Transverse colon (tissue), 4 donors: Measurements from ENCODE around the gene RPRD1A. TPM values are rescaled to one million over a fixed set of nuclear protein-coding genes. Genes with fewer than 3 reads are reported as not detected.

Experiments used
- DNase-seq: peaks from one replicate; pipeline ENCODE4 v3.0.0-alpha.2; 2019
- H3K27ac ChIP-seq, 4 donors: fragments of 200-600 bp; sonication (generic); 2 replicates each; pipeline ENCODE4 v1.5.1; 2016 to 2018; ENCODE audit warnings: inconsistent platforms in 4 of 4
- H3K27me3 ChIP-seq: fragments of 200-600 bp; sonication (generic); 2 replicates; pipeline ENCODE4 v1.5.1; 2017; ENCODE audit warnings: inconsistent platforms
- H3K36me3 ChIP-seq, 4 donors: fragments of 200-600 bp; sonication (generic); 2 replicates each; pipeline ENCODE4 v1.5.1; 2017 to 2019; ENCODE audit warnings: inconsistent platforms in 4 of 4
- H3K4me1 ChIP-seq, 4 donors: fragments of 200-600 bp; sonication (generic); 2 replicates each; pipeline ENCODE4 v1.5.1; 2017 to 2020; ENCODE audit warnings: inconsistent platforms in 4 of 4
- H3K4me3 ChIP-seq, 4 donors: fragments of 200-600 bp; sonication (generic); 1 replicate in 1 of 4; 2 replicates in 3 of 4; pipeline versions ENCODE4 v1.5.1 to v1.6.1; 2017 to 2019; ENCODE audit warnings: inconsistent platforms in 4 of 4
- H3K9me3 ChIP-seq, 2 donors: fragments of 200-600 bp; sonication (generic); 2 replicates each; pipeline ENCODE4 v1.5.1; 2017 to 2019; ENCODE audit warnings: inconsistent platforms in 2 of 2
- EP300 ChIP-seq: sonication (generic); formaldehyde crosslinking; IDR thresholded peaks from one replicate; pipeline ENCODE4 v1.6.1; 2017; ENCODE audit warnings: antibody characterized with exemption, low read depth
- POLR2A ChIP-seq: fragments of 450-650 bp; IDR thresholded peaks from one replicate; pipeline ENCODE4 v1.6.1; 2016; ENCODE audit warnings: antibody characterized with exemption, mild to moderate bottlenecking, moderate library complexity
- POLR2AphosphoS5 ChIP-seq, 3 donors: sonication (generic); formaldehyde crosslinking; IDR thresholded peaks; one replicate each; pipeline ENCODE4 v1.6.1; 2016; ENCODE audit warnings: antibody characterized with exemption in 3 of 3
- WGBS, 2 donors: methylation state at CpG; one replicate each; pipeline ENCODE4 v1.1.5; 2018; ENCODE audit warnings: low coverage in 1 of 2; 5-methylcytosine and 5-hydroxymethylcytosine counted together
- in situ Hi-C, 4 donors: fragments of 200-750 bp; cut with MboI; loops; one replicate each; pipeline versions ENCODE4 v1.15.0 to v1.15.1; 2017; ENCODE audit warnings: low sequenced_read_pairs in 3 of 4, low pct_ligation_motif_present in 1 of 4, low pct_unique_long_range_greater_than_20kb in 1 of 4
- intact Hi-C: fragments of 100-400 bp; cut with DNase I; formaldehyde crosslinking; loops from one replicate; pipeline ENCODE4 v1.15.1; 2023; ENCODE audit warnings: low total_unique reads
- total RNA-seq, 4 donors: library from RNA; depleted of rRNA; stranded (reverse); fragments of >200 nt; gene quantifications; one replicate each; pipeline ENCODE4 v1.1.0, GENCODE V29; 2016
- TF ChIP-seq, protein P1 (sequence below), 5 experiments: fragments of 200-600 bp in 3 of 5; fragments of 450-650 bp in 2 of 5; sonication (generic) in 3 of 5; IDR thresholded peaks; 1 replicate in 2 of 5; 2 replicates in 3 of 5; pipeline ENCODE4 v1.5.1; 2016 to 2017; ENCODE audit warnings: antibody characterized with exemption in 5 of 5, inconsistent platforms in 3 of 5, mild to moderate bottlenecking in 2 of 5, moderate library complexity in 1 of 5

Gene RPRD1A
- total RNA-seq, 4 donors from 2014 or later = 34.4 to 59.9 (median 44.3) TPM

DNA sequence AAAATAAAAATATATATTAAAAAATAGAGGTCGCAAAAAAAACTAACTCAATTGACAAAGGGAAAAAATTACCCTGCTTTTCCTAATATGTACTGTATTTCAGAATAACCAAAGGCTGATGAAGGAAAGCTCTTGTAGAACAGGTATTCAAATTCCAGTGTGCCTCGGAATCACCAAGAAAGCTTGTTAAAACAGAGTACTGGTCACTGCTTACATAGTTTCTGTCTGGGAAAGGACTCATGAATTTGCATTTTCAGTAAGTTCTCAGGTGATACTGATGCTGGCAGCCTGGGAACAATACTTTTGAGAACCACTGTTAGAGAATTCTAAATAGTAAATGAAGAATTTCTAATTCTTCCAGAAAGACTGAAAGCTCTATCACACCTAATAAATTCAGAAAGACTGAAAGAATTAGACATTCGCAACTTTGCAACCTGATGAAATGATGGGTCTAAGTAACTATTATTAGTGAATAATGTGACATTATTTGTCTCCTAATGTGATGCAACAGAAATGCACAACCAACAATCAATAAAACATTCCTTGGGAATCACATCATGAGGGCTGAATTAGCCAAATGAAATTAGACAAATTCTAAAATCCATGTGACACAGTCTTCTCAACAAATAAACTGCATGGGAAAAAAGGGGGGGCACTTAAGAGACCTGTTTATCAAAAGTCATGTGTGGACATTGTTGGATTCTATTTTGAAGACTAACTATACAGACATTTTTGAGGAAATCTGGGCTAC is 21.9 kb downstream of the RPRD1A start:
- in situ Hi-C loops (no loop called here), intact Hi-C loops (no loop called here)
- WGBS, 2 donors = 63 to 77% methylated on average over 3 of the region's 3 CpGs
- Histone ChIP-seq H3K9me3 (peaks cover 0 to 6% of the 10 kb centered on the region in 2 donors), H3K4me1 (peaks cover 0 to 7% (median 0%) of the 10 kb centered on the region in 4 donors), H3K27ac (no peak overlapping the region), H3K4me3 (no peak overlapping the region), H3K36me3 (no peaks in the 10 kb centered on the region), H3K27me3 (no peaks in the 10 kb centered on the region)
- TF ChIP-seq EP300 (no peak), POLR2AphosphoS5 (IDR thresholded peaks at IDR 0.05) (no peak), POLR2A (no peak)
- TF ChIP-seq, protein P1, sequence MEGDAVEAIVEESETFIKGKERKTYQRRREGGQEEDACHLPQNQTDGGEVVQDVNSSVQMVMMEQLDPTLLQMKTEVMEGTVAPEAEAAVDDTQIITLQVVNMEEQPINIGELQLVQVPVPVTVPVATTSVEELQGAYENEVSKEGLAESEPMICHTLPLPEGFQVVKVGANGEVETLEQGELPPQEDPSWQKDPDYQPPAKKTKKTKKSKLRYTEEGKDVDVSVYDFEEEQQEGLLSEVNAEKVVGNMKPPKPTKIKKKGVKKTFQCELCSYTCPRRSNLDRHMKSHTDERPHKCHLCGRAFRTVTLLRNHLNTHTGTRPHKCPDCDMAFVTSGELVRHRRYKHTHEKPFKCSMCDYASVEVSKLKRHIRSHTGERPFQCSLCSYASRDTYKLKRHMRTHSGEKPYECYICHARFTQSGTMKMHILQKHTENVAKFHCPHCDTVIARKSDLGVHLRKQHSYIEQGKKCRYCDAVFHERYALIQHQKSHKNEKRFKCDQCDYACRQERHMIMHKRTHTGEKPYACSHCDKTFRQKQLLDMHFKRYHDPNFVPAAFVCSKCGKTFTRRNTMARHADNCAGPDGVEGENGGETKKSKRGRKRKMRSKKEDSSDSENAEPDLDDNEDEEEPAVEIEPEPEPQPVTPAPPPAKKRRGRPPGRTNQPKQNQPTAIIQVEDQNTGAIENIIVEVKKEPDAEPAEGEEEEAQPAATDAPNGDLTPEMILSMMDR (IDR thresholded peaks at IDR 0.05) = no peak
- DNase-seq = no peak

DNA sequence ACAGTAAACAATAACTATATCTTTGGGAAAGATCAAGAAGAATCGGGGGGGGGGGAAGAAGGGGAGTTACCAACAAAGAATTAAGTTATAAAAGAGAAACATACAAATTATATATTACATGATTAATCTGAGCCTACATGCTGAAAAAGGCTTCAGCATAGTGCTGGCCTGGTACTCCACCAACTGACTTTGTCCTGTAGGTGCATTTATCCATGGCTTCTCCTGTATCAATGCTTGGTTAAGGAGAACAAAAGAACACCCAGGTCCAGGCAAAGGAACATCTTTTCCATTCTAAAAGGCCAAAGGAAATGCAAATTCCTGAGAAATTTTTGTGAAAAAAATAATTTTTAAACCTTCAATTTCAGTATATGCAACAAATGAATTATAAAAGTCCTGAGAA is 24.2 kb downstream of the RPRD1A start:
- no peak for DNase-seq
- in situ Hi-C loops (no loop called here), intact Hi-C loops (no loop called here)
- H3K9me3 ChIP-seq = peaks cover 0 to 9% of the 10 kb centered on the region in 2 donors
- WGBS, 2 donors = 100% methylated on average over 1 of the region's 1 CpG
- TF ChIP-seq POLR2AphosphoS5 (IDR thresholded peaks at IDR 0.05) (no peak), EP300 (no peak), POLR2A (no peak)
- TF ChIP-seq, protein P1 (IDR thresholded peaks at IDR 0.05) = no peak
- H3K27ac ChIP-seq = no peak overlapping the region
- H3K4me1 ChIP-seq = peaks cover 0 to 7% (median 0%) of the 10 kb centered on the region in 4 donors
- H3K36me3 ChIP-seq = peaks cover 0 to 7% (median 0%) of the 10 kb centered on the region in 4 donors
- H3K4me3 ChIP-seq = no peak overlapping the region
- H3K27me3 ChIP-seq = no peaks in the 10 kb centered on the region

- in situ Hi-C loops = no loop called here
- Histone ChIP-seq H3K4me3 (no peak overlapping the region), H3K4me1 (peaks cover 0 to 7% (median 0%) of the 10 kb centered on the region in 4 donors), H3K27me3 (no peaks in the 10 kb centered on the region), H3K36me3 (peaks cover 0 to 12% (median 0%) of the 10 kb centered on the region in 4 donors), H3K27ac (no peak overlapping the region), H3K9me3 (peaks cover 0 to 5% of the 10 kb centered on the region in 2 donors)
- TF ChIP-seq, protein P1 (IDR thresholded peaks at IDR 0.05) = no peak
- TF ChIP-seq EP300 (no peak), POLR2AphosphoS5 (IDR thresholded peaks at IDR 0.05) (no peak), POLR2A (no peak)
- intact Hi-C loops = no loop called here
- no peak for DNase-seq
- 89 to 93% methylated on average over 3 of the region's 3 CpGs for WGBS, 2 donors
Measured at GRCh38 chr18:36041146-36041545, 26.2 kb downstream of the RPRD1A start.

DNA sequence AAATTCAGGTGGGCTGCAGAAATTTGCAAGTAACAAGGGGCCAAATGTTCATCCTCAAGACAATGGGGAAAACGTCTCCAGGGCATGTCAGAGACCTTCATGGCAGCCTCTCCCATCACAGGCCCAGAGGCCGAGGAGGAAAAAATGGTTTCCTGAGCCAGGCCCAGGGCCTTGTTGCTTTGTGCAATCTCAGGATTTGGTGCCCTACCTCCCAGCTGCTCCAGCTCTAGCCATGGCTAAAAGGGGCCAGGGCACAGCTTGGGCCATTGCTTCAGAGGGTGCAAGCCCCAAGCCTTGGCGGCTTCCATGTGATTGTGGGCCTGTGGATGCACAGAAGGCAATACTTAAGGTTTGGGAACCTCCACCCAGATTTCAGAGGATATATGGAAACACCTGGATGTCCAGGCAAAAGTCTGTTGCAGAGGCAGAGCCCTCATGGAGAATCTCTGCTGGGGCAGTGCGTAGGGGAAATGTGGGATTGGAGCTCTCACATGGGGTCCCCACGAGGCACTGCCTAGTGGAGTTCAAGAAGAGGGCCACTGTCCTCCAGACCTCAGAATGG is 29.2 kb downstream of the RPRD1A start:
- H3K9me3 ChIP-seq = peaks cover 0 to 5% of the 10 kb centered on the region in 2 donors
- no peak for TF ChIP-seq EP300
- H3K27ac ChIP-seq = no peak overlapping the region
- H3K4me3 ChIP-seq = no peak overlapping the region
- WGBS, 2 donors = 97% methylated on average over 5 of the region's 5 CpGs; no CpG with 5 or more reads in 1 of the 2 donors
- peaks cover 0 to 7% (median 0%) of the 10 kb centered on the region in 4 donors for H3K4me1 ChIP-seq
- no peak for DNase-seq
- peaks cover 0 to 12% (median 0%) of the 10 kb centered on the region in 4 donors for H3K36me3 ChIP-seq
- intact Hi-C loops (no loop called here), in situ Hi-C loops (no loop called here)
- no peaks in the 10 kb centered on the region for H3K27me3 ChIP-seq
